GM21717 (cell line): ENCODE results near the gene FGA.

ENCODE experiments used
- ATAC-seq: cut with Tn5 transposase; IDR thresholded peaks from one replicate; pipeline ENCODE4 v1.9.1; 2021; ENCODE audit warnings: mild to moderate bottlenecking, moderate library complexity; ENCODE audit not compliant: unreplicated experiment

Gene FGA

DNA sequence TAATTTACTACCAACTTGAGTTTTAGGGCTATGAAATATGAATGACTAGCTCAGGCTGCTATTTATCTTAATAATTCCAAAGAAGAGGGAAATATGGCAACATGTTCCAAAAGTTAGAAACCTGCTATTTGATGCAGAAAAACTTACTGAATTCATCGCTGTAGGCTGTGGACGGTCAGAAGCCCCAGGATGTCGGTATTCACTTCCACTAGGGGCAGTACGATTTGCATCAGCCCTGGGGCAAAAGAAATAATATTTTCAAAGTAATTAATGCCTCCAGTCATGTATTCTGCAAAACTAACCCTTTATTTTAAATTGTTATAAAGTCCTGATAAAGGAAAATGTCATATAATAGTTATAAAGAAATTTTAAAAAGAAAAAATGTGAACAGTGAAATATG, 44.9 kb downstream of the FGA start:
- no peak for ATAC-seq

DNA sequence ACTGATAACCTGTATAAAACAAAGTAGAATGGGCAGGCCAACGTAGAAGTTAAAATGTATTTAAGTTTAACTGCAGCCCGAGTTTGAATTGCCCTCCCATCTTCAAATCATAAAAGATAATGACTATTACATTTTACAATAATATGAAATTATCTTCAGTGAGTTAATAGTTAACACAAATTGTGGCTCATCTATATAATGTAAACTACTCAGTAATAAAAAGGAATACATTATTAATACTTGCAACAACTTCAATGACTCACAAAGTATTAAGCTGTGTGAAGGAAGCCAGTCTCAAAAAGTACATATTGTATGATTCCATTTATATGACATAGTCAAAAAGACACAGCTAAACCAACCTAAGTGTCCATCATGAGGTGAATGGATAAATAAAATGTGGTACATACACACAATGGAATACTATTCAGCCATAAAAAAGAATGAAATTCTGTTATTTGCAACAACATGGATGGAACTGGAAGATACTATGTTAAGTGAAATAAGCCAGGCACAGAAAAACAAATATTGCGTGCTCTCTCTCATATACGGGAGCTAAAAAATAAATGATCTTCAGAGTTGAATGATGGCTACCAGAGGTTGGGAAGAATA, 48.2 kb downstream of the FGA start:
- no peak for ATAC-seq
